A549 (cell line): ENCODE data around the gene PRDX5.

ENCODE experiments used
- FOXS1 ChIP-seq: fragments of 250-450 bp; sonication (Bioruptor Pico); IDR thresholded peaks from 2 replicates; pipeline ENCODE4 v1.5.0; 2020; ENCODE audit warnings: mild to moderate bottlenecking, moderate library complexity
- JUNB ChIP-seq: fragments of >200 bp; sonication (Bioruptor Twin); formaldehyde crosslinking; IDR thresholded peaks from 2 replicates; pipeline ENCODE4 v1.6.1; 2016
- MAX ChIP-seq: IDR thresholded peaks from 2 replicates; pipeline ENCODE4 v1.6.1; 2012
- MAZ ChIP-seq: fragments of 150-350 bp; IDR thresholded peaks from 2 replicates; pipeline ENCODE4 v1.6.1; 2014; ENCODE audit warnings: antibody characterized with exemption, low read depth, low read length, borderline replicate concordance
- PHF8 ChIP-seq: fragments of 200-600 bp; sonication (generic); IDR thresholded peaks from 2 replicates; pipeline ENCODE4 v1.6.1; 2016; ENCODE audit warnings: low read depth, mild to moderate bottlenecking, antibody characterized with exemption, moderate library complexity, borderline replicate concordance
- RFX5 ChIP-seq: fragments of 450-650 bp; IDR thresholded peaks from 2 replicates; pipeline ENCODE4 v1.7.1; 2014; ENCODE audit warnings: antibody characterized with exemption, mild to moderate bottlenecking, moderate library complexity
- TF ChIP-seq, protein P1 (sequence below): fragments of >200 bp; sonication (Bioruptor Twin); formaldehyde crosslinking; IDR thresholded peaks from 3 replicates; pipeline ENCODE4 v1.5.1; 2016

GRCh38 chr11:64341851-64342791 lies 24.2 kb downstream of the PRDX5 start:
- TF ChIP-seq, protein P1, sequence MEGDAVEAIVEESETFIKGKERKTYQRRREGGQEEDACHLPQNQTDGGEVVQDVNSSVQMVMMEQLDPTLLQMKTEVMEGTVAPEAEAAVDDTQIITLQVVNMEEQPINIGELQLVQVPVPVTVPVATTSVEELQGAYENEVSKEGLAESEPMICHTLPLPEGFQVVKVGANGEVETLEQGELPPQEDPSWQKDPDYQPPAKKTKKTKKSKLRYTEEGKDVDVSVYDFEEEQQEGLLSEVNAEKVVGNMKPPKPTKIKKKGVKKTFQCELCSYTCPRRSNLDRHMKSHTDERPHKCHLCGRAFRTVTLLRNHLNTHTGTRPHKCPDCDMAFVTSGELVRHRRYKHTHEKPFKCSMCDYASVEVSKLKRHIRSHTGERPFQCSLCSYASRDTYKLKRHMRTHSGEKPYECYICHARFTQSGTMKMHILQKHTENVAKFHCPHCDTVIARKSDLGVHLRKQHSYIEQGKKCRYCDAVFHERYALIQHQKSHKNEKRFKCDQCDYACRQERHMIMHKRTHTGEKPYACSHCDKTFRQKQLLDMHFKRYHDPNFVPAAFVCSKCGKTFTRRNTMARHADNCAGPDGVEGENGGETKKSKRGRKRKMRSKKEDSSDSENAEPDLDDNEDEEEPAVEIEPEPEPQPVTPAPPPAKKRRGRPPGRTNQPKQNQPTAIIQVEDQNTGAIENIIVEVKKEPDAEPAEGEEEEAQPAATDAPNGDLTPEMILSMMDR = peak; percentile 43
- TF ChIP-seq MAZ = no peak
- TF ChIP-seq MAX = peak; percentile 63
- no peak for TF ChIP-seq FOXS1 (CRISPR knock-in tag)
- TF ChIP-seq JUNB = no peak
- no peak for TF ChIP-seq RFX5
- peak; percentile 73 for TF ChIP-seq PHF8
